Fibroblast of the aortic adventitia (primary cell): ENCODE data around the gene NADK2. TPM values are rescaled to one million over a fixed set of nuclear protein-coding genes. Genes with fewer than 3 reads are reported as not detected.

ENCODE experiments used
- DNase-seq: peaks from one replicate; pipeline ENCODE4 v3.0.0-alpha.2; 2010; ENCODE audit warnings: low read depth
- H3K4me3 ChIP-seq: 2 replicates; pipeline ENCODE4 v1.5.1; 2011; ENCODE audit warnings: low read depth, mild to moderate bottlenecking, control low read depth, low read length, moderate library complexity
- CTCF ChIP-seq: IDR thresholded peaks from 2 replicates; pipeline ENCODE4 v1.5.1; 2011; ENCODE audit warnings: mild to moderate bottlenecking, low read length, control low read depth, inconsistent platforms; ENCODE audit not compliant: insufficient read depth
- total RNA-seq: library from RNA; depleted of rRNA; stranded (reverse); fragments of >200 nt; gene quantifications from 2 replicates; pipeline ENCODE4 v1.2.3, GENCODE V29; 2012; ENCODE audit warnings: low replicate concordance

NADK2 gene
- total RNA-seq, 1 donor = 29.7 TPM

- no peak for TF ChIP-seq CTCF
- DNase-seq = peak; percentile 2
- no peak overlapping the region for H3K4me3 ChIP-seq
Observed at GRCh38 chr5:36158144-36158543, 83.6 kb downstream of the NADK2 start.

DNA sequence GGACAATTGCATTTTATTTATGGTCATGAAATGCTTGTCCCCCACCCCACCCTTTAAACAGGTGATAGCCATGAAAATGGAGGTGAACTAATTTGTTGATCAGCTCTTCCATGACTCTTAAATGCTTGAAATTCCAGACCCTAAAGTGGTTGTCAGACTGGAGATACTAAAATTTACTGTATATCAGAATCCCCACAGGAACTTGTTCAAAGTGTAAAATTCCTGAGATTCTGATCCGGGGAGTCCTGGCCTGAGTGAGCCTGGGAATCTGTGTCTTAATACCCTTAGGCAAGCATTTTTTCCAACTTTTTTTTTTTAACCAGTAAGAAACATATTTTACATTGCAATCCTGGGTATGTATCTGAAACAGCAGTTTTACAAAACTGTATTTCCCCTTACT is 85.1 kb downstream of the NADK2 start:
- TF ChIP-seq CTCF = no peak
- H3K4me3 ChIP-seq = no peak overlapping the region
- peak; percentile 62 for DNase-seq

DNA sequence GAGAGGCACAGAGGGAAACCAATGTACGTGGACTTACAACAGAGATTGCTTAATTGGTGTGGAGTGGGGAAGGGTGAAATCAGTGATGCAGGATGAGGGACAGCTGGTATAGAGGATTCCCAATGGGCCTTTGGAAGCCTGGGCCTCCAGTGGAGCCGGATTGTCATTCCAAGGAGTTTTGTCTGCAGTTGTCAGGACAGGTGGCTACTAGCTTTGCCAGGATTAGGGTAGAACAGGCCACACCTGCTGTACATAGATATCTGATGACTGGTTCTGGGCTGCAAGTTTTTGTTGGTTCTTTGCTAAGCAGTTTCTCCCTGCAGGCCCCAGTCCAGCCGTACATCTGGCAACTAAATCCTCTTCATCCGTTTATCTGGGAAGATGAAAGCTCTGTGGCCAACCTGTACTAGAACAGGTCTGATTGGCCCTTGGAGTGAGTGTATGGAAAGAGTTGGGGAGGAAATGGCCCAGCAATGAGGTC is 85.6 kb downstream of the NADK2 start:
- TF ChIP-seq CTCF = no peak
- DNase-seq = peak; percentile 17
- H3K4me3 ChIP-seq = no peak overlapping the region

DNA sequence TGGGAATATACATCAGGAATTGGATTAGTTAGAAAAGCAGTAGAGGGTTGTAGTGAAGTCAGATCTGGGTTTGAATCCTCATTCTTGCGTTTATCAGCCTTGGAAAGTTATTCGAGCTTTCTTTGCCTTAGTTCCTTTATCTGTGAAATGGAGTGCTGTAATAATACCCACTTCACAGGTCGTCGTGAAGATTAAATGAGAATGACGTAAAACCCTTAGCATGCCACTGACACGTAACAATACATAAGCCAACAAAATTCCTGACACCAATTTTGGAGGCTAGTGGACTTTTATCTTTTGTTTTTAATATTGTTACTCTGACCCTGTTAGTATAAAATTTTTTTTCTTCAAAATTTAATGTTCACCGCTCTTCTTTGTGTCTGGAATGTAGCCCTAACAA is 86.4 kb downstream of the NADK2 start:
- no peak overlapping the region for H3K4me3 ChIP-seq
- no peak for TF ChIP-seq CTCF
- no peak for DNase-seq

DNA sequence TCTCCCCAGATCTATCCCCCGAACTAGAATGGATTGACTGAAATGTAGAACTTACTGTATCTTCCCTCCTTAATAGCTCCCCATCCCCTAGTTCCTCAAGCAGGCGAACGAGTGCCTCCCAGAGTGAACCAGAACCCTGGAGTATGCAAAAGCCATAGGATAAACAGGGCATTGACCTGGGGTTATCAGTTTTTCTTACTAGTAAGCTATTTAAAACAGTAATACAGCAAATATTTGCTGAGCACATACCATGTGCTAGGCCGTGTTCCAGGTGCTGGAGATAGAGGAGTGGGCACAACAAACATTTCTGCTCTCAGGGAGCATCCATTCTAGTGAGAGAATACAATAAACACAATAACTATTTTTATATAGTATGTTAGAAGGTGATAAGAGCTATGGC is 88.0 kb downstream of the NADK2 start:
- DNase-seq = no peak
- TF ChIP-seq CTCF = no peak
- H3K4me3 ChIP-seq = no peak overlapping the region

DNA sequence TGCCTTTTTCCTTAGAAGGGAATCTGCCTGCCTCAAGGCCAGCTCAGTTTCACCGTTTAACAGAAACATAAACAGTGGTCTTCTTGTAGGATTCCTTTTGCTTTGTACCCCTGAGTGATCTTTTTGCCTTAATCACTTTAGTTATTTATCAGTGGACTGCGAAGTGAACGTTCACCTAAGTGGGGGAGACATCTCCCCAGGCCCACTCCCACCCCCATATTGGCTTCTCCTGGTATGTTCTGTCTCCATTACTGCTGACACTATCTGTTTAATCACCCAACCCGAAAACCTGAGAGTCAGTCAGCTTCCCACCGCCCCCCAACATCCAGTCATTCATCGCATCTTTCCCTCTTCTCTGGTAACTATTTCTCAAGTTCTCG is 88.4 kb downstream of the NADK2 start:
- no peak for TF ChIP-seq CTCF
- peak overlapping the region; percentile 92 for H3K4me3 ChIP-seq
- DNase-seq = no peak
